SK-N-SH (cell line): Measurements from ENCODE around the gene POLE3. TPM values are rescaled to one million over a fixed set of nuclear protein-coding genes. Genes with fewer than 3 reads are reported as not detected.

Experiments
- CTCF ChIA-PET: fragments of 300-600, 350-600 bp; formaldehyde crosslinking; extraction: SDS; loops from one replicate; lab custom pipeline; 2021; lab: Yijun Ruan, JAX
- POLR2A ChIA-PET: fragments of 350-600 bp; sonication (Branson Sonifier 250); formaldehyde crosslinking; extraction: SDS; loops from one replicate; lab custom pipeline; 2020; ENCODE audit warnings: antibody characterized with exemption, inconsistent platforms; lab: Yijun Ruan, JAX
- DNase-seq: peaks from one replicate; pipeline ENCODE4 v3.0.0; 2012
- H2AFZ ChIP-seq: fragments of 200-600 bp; sonication (generic); 2 replicates; pipeline ENCODE4 v1.8.1; 2016; ENCODE audit warnings: antibody characterized with exemption, mild to moderate bottlenecking, low read depth
- H3F3A ChIP-seq: fragments of 200-600 bp; sonication (generic); replicated peaks from 2 replicates; pipeline ENCODE3; 2016; ENCODE audit warnings: antibody characterized with exemption, mild to moderate bottlenecking; ENCODE audit not compliant: insufficient read depth
- H3K27ac ChIP-seq, 2 experiments: fragments of 200-500 bp in 1 of 2; fragments of 200-600 bp in 1 of 2; sonication (Bioruptor generic) in 1 of 2; sonication (generic), shearing (Covaris generic) in 1 of 2; 2 replicates each; pipeline versions ENCODE4 v1.5.1 to v1.6.1; 2014 to 2016; ENCODE audit warnings: low read depth in 2 of 2, inconsistent platforms in 1 of 2, low read length in 1 of 2, mild to moderate bottlenecking in 1 of 2, mixed read lengths in 1 of 2
- H3K27me3 ChIP-seq: fragments of 200-600 bp; sonication (generic), shearing (Covaris generic); 2 replicates; pipeline ENCODE4 v1.6.1; 2016; ENCODE audit warnings: mixed run types; ENCODE audit not compliant: insufficient read depth
- H3K36me3 ChIP-seq, 2 experiments: fragments of 200-500 bp in 1 of 2; fragments of 200-600 bp in 1 of 2; sonication (Bioruptor generic) in 1 of 2; sonication (generic) in 1 of 2; replicated peaks in 1 of 2; 2 replicates each; pipeline versions ENCODE3 to v1.5.1; 2014 to 2016; ENCODE audit warnings: low read length in 1 of 2, mild to moderate bottlenecking in 1 of 2; ENCODE audit not compliant: insufficient read depth in 2 of 2, control insufficient read depth in 1 of 2
- H3K4me1 ChIP-seq, 2 experiments: fragments of 200-500 bp in 1 of 2; fragments of 200-600 bp in 1 of 2; sonication (Bioruptor generic) in 1 of 2; sonication (generic), shearing (Covaris generic) in 1 of 2; 2 replicates each; pipeline versions ENCODE4 v1.5.1 to v1.6.1; 2014 to 2016; ENCODE audit warnings: low read depth in 1 of 2, low read length in 1 of 2, mixed run types in 1 of 2; ENCODE audit not compliant: insufficient read depth in 2 of 2, control insufficient read depth in 1 of 2
- H3K4me2 ChIP-seq: fragments of 200-600 bp; sonication (generic), shearing (Covaris generic); 2 replicates; pipeline ENCODE4 v1.6.1; 2017; ENCODE audit warnings: mixed run types
- H3K4me3 ChIP-seq, 2 experiments: fragments of 200-500 bp in 1 of 2; fragments of 200-600 bp in 1 of 2; sonication (Bioruptor generic) in 1 of 2; sonication (generic), shearing (Covaris generic) in 1 of 2; 2 replicates each; pipeline versions ENCODE4 v1.5.1 to v1.8.1; 2014 to 2016; ENCODE audit warnings: low read depth in 2 of 2, inconsistent platforms in 1 of 2, low read length in 1 of 2, mild to moderate bottlenecking in 1 of 2, mixed read lengths in 1 of 2, moderate library complexity in 1 of 2
- H3K79me2 ChIP-seq: fragments of 200-600 bp; sonication (generic); 2 replicates; pipeline ENCODE4 v1.8.1; 2017; ENCODE audit warnings: mild to moderate bottlenecking; ENCODE audit not compliant: insufficient read depth
- H3K9ac ChIP-seq: fragments of 200-600 bp; sonication (generic); 2 replicates; pipeline ENCODE4 v1.6.1; 2017; ENCODE audit warnings: mixed run types
- H3K9me2 ChIP-seq: fragments of 200-600 bp; sonication (generic); 2 replicates; pipeline ENCODE4 v1.6.1; 2017; ENCODE audit warnings: mixed run types
- H3K9me3 ChIP-seq: fragments of 200-600 bp; sonication (generic); 2 replicates; pipeline ENCODE4 v1.6.1; 2017; ENCODE audit warnings: mixed run types, mild to moderate bottlenecking, moderate library complexity
- H4K20me1 ChIP-seq: fragments of 200-600 bp; sonication (generic); 2 replicates; pipeline ENCODE4 v1.6.1; 2017; ENCODE audit warnings: mild to moderate bottlenecking, mixed run types; ENCODE audit not compliant: insufficient read depth
- ELF1 ChIP-seq: IDR thresholded peaks from 2 replicates; pipeline ENCODE4 v1.4.0; 2012
- EZH2phosphoT487 ChIP-seq: fragments of 200-600 bp; sonication (generic); IDR thresholded peaks from 2 replicates; pipeline ENCODE4 v1.6.1; 2017; ENCODE audit warnings: low read depth, mixed run types, mild to moderate bottlenecking, antibody characterized with exemption, moderate library complexity, borderline replicate concordance
- FOXJ3 ChIP-seq: sonication (generic); formaldehyde crosslinking; IDR thresholded peaks from 2 replicates; pipeline ENCODE4 v1.5.1; 2020; ENCODE audit warnings: mild to moderate bottlenecking, missing genetic modification reagents
- FOXM1 ChIP-seq: IDR thresholded peaks from 2 replicates; pipeline ENCODE4 v1.4.0; 2012; ENCODE audit warnings: low read depth, mild to moderate bottlenecking
- GABPA ChIP-seq: IDR thresholded peaks from 2 replicates; pipeline ENCODE4 v1.4.0; 2012; ENCODE audit warnings: low read depth, mild to moderate bottlenecking
- JUND ChIP-seq: IDR thresholded peaks from 2 replicates; pipeline ENCODE4 v1.4.0; 2012
- MXI1 ChIP-seq: IDR thresholded peaks from 2 replicates; pipeline ENCODE4 v1.6.1; 2012; ENCODE audit warnings: mild to moderate bottlenecking, low read depth, low read length, improper control_type of control experiment
- NFIC ChIP-seq: IDR thresholded peaks from 2 replicates; pipeline ENCODE4 v1.4.0; 2012; ENCODE audit warnings: borderline replicate concordance
- POLR2AphosphoS5 ChIP-seq: IDR thresholded peaks from 2 replicates; pipeline ENCODE4 v1.6.1; 2012; ENCODE audit warnings: low read depth, low read length
- RFX5 ChIP-seq: IDR thresholded peaks from 2 replicates; pipeline ENCODE4 v1.6.1; 2012; ENCODE audit warnings: mild to moderate bottlenecking, improper control_type of control experiment, low read length
- RXRA ChIP-seq: IDR thresholded peaks from 2 replicates; pipeline ENCODE4 v1.4.0; 2012; ENCODE audit warnings: low read depth, mild to moderate bottlenecking, borderline replicate concordance
- TCF12 ChIP-seq: IDR thresholded peaks from 2 replicates; pipeline ENCODE4 v1.4.0; 2012
- TEAD4 ChIP-seq: IDR thresholded peaks from 2 replicates; pipeline ENCODE4 v1.4.0; 2012; ENCODE audit warnings: mild to moderate bottlenecking, borderline replicate concordance; ENCODE audit not compliant: insufficient read depth
- WGBS: methylation state at CpG from one replicate; pipeline ENCODE4 v1.1.6; 2017; ENCODE audit warnings: low lambda C conversion rate; 5-methylcytosine and 5-hydroxymethylcytosine counted together
- polyA plus RNA-seq, 3 experiments: library from polyadenylated mRNA; depleted of rRNA; stranded (reverse); fragments of >200 nt; gene quantifications; 2 replicates each; pipeline ENCODE4 v1.2.3, GENCODE V29; 2012
- TF ChIP-seq, protein P1 (sequence below): IDR thresholded peaks from 2 replicates; pipeline ENCODE4 v1.4.0; 2012; ENCODE audit warnings: low read depth, borderline replicate concordance
- TF ChIP-seq, protein P2 (sequence below): fragments of 150-350 bp; IDR thresholded peaks from 2 replicates; pipeline ENCODE4 v1.6.1; 2016; ENCODE audit warnings: mild to moderate bottlenecking, low read depth, low read length
- TF ChIP-seq, protein P3 (sequence below): IDR thresholded peaks from 2 replicates; pipeline ENCODE4; 2012

The POLE3 gene
- polyA plus RNA-seq, 1 of the 3 experiments (the other 2 are of a cell fraction) = 40.1 TPM

DNA sequence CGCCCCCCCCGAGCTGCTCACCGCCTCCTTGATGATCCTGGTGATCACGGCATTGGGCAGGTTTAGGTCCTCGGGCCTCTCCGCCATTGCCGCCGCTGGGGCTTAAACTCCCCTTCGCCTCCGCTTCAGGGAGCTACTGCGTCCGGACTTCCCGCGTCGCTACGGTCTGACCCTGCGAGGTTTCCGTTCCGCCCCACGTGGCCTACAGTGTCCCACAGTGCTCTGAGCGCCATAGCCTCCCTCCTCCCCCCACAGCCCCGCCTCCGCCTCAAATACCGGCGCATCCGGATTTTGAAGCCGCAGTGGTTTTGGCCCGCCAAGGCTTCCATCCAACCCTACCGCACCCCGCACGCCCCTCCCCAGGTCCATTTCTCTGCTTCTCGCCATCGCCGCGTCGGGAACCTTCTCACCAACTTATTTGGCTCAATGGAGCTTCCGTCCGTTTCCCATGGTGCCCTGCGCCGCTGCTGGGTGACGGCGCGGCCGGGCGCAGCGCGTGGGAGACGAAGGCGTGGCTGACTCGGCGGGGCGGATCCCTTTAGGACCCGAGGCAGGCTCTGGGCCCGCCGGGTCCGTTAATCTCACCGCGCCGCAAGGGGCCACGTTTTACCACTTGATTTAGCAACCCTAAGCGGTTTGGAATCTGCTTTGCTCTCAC lies at the start of gene POLE3, which contains the start of gene C9orf43 (continued):
- TF ChIP-seq, protein P1, sequence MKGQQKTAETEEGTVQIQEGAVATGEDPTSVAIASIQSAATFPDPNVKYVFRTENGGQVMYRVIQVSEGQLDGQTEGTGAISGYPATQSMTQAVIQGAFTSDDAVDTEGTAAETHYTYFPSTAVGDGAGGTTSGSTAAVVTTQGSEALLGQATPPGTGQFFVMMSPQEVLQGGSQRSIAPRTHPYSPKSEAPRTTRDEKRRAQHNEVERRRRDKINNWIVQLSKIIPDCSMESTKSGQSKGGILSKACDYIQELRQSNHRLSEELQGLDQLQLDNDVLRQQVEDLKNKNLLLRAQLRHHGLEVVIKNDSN = peak; percentile 95
- TF ChIP-seq, protein P2, sequence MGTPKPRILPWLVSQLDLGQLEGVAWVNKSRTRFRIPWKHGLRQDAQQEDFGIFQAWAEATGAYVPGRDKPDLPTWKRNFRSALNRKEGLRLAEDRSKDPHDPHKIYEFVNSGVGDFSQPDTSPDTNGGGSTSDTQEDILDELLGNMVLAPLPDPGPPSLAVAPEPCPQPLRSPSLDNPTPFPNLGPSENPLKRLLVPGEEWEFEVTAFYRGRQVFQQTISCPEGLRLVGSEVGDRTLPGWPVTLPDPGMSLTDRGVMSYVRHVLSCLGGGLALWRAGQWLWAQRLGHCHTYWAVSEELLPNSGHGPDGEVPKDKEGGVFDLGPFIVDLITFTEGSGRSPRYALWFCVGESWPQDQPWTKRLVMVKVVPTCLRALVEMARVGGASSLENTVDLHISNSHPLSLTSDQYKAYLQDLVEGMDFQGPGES = no peak
- TF ChIP-seq GABPA (peak; percentile 55; the same call in 1 of the 2 replicates), RXRA (no peak), EZH2phosphoT487 (no peak), MXI1 (peak; percentile 95), FOXJ3 (CRISPR knock-in tag) (0 out of 2 replicates have a peak, but pooled peaks have one; percentile 38), NFIC (no peak), JUND (no peak), POLR2AphosphoS5 (peak; percentile 94), RFX5 (no peak), FOXM1 (0 out of 2 replicates have a peak, but pooled peaks have one; percentile 8)

DNA sequence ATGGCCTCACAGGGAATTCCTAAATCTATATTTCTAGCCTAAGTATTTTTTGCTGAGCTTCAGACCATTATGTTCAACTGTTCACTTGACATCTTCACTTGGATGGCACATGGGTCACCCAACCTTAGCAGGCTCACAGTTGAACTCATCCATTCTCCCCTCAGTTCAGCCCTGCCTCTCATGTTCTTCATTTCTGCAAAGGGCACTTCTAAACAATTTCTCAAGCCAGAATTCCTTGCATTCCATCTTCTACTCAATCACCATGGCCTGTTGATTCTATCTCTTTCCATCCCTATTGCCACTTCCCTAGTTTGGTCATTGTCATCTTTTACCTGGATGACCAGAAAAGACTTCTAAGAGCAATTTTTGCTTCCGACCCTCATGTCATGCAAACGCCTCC lies 45.8 kb upstream of the POLE3 start:
- Histone ChIP-seq H3K4me3 (no peak overlapping the region), H3K4me1 (peaks cover 7 to 20% of the 10 kb centered on the region in 2 experiments), H3K27ac (peak overlapping the region; percentile 91 to 92), H3K9me2 (no peaks in the 10 kb centered on the region), H3K4me2 (peak overlapping the region; percentile 22; the same call in 1 of the 2 replicates), H3K9me3 (no peaks in the 10 kb centered on the region), H3K27me3 (no peaks in the 10 kb centered on the region), H3K36me3 (no peaks in the 10 kb centered on the region), H2AFZ (no peak overlapping the region), H3K9ac (no peak overlapping the region), H3F3A (peaks cover 18% of the 10 kb centered on the region), H3K79me2 (no peaks in the 10 kb centered on the region), H4K20me1 (no peaks in the 10 kb centered on the region)
- 89% methylated on average over 2 of the region's 2 CpGs for WGBS
- TF ChIP-seq ELF1 = no peak
- TF ChIP-seq, protein P3, sequence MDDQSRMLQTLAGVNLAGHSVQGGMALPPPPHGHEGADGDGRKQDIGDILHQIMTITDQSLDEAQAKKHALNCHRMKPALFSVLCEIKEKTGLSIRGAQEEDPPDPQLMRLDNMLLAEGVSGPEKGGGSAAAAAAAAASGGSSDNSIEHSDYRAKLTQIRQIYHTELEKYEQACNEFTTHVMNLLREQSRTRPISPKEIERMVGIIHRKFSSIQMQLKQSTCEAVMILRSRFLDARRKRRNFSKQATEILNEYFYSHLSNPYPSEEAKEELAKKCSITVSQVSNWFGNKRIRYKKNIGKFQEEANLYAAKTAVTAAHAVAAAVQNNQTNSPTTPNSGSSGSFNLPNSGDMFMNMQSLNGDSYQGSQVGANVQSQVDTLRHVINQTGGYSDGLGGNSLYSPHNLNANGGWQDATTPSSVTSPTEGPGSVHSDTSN = peak; percentile 16; the same call in 1 of the 2 replicates
- TF ChIP-seq TEAD4 = peak; percentile 48; the same call in 1 of the 2 replicates
- peak; percentile 55 for TF ChIP-seq TCF12
- ChIA-PET CTCF (interaction anchor here (2.0 to 2.6 kb wide), 3 partner anchors 10 to 199 kb away, joined by 9 to 28 read pairs (median 13); no protein-coding TSS in a partner anchor), POLR2A (no interaction called here)
- no peak for DNase-seq
